HCT116 (cell line): ENCODE results near the gene RNASET2.
"Not testable (repeated sequence)": the region's sequence is repeated elsewhere in the genome, so short reads cannot be mapped to it uniquely, and the experiment has no call there.

Experiments used
- EZH2 ChIP-seq: fragments of 200-600 bp; sonication (generic); IDR thresholded peaks from 2 replicates; pipeline ENCODE4 v1.6.1; 2017; ENCODE audit warnings: antibody characterized with exemption, mixed run types
- JUND ChIP-seq: IDR thresholded peaks from 2 replicates; pipeline ENCODE4 v1.6.1; 2012
- SP1 ChIP-seq: IDR thresholded peaks from 2 replicates; pipeline ENCODE4 v1.6.1; 2012; ENCODE audit warnings: low read depth
- YY1 ChIP-seq: IDR thresholded peaks from 2 replicates; pipeline ENCODE4 v1.6.1; 2011; ENCODE audit warnings: low read length, low read depth, moderate library complexity, mild to moderate bottlenecking; ENCODE audit not compliant: insufficient replicate concordance; ENCODE audit errors: extremely low read depth
- TF ChIP-seq, protein P1 (sequence below), 3 experiments: fragments of 200-600 bp in 1 of 3; sonication (generic) in 1 of 3; IDR thresholded peaks in 2 of 3; conservative IDR thresholded peaks in 1 of 3; 2 replicates each; pipeline ENCODE4 v1.5.1; 2012 to 2017; ENCODE audit warnings: low read depth in 2 of 3, low read length in 2 of 3, antibody characterized with exemption in 1 of 3, borderline replicate concordance in 1 of 3, control low read depth in 1 of 3, mild to moderate bottlenecking in 1 of 3, mixed read lengths in 1 of 3, mixed run types in 1 of 3, moderate library complexity in 1 of 3; ENCODE audit not compliant: insufficient read depth in 1 of 3

- TF ChIP-seq, protein P1, sequence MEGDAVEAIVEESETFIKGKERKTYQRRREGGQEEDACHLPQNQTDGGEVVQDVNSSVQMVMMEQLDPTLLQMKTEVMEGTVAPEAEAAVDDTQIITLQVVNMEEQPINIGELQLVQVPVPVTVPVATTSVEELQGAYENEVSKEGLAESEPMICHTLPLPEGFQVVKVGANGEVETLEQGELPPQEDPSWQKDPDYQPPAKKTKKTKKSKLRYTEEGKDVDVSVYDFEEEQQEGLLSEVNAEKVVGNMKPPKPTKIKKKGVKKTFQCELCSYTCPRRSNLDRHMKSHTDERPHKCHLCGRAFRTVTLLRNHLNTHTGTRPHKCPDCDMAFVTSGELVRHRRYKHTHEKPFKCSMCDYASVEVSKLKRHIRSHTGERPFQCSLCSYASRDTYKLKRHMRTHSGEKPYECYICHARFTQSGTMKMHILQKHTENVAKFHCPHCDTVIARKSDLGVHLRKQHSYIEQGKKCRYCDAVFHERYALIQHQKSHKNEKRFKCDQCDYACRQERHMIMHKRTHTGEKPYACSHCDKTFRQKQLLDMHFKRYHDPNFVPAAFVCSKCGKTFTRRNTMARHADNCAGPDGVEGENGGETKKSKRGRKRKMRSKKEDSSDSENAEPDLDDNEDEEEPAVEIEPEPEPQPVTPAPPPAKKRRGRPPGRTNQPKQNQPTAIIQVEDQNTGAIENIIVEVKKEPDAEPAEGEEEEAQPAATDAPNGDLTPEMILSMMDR (IDR thresholded peaks at IDR 0.05 in 2 of 3, conservative IDR thresholded peaks at IDR 0.05 in 1 of 3; ENCODE audit: borderline replicate concordance in 1 of 3, insufficient read depth in 1 of 3, low read depth in 2 of 3, low read length in 2 of 3) = not testable (repeated sequence)
- TF ChIP-seq EZH2, YY1: not testable (repeated sequence)
- TF ChIP-seq JUND (0 out of 2 replicates have a peak, but pooled peaks have one; percentile 8), SP1 (peak; percentile 39; the same call in 1 of the 2 replicates)
These were observed 61.7 kb downstream of the RNASET2 start for GRCh38 chr6:166894614-166895013.
